ENCODE results near the gene COL5A1.

DNA sequence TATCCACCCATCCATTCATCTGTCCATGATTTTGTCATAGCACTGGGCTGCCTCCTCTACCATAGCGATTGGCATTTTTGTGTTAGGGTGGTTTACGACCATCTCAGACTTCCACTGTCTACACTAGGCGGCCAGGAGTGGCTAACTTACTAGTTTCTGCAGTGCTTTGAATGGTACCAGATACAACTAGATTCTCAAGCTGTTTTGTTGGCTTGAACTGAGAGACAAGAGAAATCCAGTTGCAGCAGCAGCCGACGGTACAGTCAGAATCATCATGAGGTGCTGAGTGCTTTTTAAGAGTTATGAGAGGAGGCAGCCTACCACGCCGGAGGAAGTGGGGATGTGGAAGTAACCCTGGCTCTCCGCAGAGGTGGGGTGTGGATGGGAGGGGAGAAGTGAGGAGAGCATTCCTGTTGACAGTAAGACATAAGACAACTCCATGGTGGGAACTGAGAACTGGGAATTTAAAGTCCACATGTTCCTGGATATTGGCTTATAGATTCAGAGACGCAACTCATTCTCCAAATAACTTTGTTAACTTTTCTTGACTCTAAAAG is 27.9 kb downstream of the COL5A1 start:
- TF ChIP-seq, protein P1, sequence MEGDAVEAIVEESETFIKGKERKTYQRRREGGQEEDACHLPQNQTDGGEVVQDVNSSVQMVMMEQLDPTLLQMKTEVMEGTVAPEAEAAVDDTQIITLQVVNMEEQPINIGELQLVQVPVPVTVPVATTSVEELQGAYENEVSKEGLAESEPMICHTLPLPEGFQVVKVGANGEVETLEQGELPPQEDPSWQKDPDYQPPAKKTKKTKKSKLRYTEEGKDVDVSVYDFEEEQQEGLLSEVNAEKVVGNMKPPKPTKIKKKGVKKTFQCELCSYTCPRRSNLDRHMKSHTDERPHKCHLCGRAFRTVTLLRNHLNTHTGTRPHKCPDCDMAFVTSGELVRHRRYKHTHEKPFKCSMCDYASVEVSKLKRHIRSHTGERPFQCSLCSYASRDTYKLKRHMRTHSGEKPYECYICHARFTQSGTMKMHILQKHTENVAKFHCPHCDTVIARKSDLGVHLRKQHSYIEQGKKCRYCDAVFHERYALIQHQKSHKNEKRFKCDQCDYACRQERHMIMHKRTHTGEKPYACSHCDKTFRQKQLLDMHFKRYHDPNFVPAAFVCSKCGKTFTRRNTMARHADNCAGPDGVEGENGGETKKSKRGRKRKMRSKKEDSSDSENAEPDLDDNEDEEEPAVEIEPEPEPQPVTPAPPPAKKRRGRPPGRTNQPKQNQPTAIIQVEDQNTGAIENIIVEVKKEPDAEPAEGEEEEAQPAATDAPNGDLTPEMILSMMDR (IDR thresholded peaks at IDR 0.05): no peak
- TF ChIP-seq POLR2A (IDR thresholded peaks at IDR 0.05) (no peak), POLR2AphosphoS5 (IDR thresholded peaks at IDR 0.05) (no peak)
